Neuronal stem cell (in vitro differentiated cells): ENCODE measurements around the gene CYP26C1.
A peak's percentile ranks its signal among the peaks of the same experiment; 100 is the strongest.

ENCODE experiments used
- DNase-seq: peaks from one replicate; pipeline ENCODE4 v3.0.0-alpha.2; 2013; ENCODE audit warnings: low spot score
- H2AFZ ChIP-seq: one replicate; pipeline ENCODE4 v1.6.1; 2013; ENCODE audit warnings: mild to moderate bottlenecking, low read length, inconsistent platforms
- H2AK5ac ChIP-seq: 2 replicates; pipeline ENCODE4 v1.6.1; 2013; ENCODE audit warnings: low read depth, mild to moderate bottlenecking, inconsistent platforms, low read length, moderate library complexity, mixed read lengths
- H2BK120ac ChIP-seq: 2 replicates; pipeline ENCODE4 v1.6.1; 2013; ENCODE audit warnings: low read depth, mild to moderate bottlenecking, inconsistent platforms, low read length, moderate library complexity, mixed read lengths
- H2BK12ac ChIP-seq: one replicate; pipeline ENCODE4 v1.6.1; 2013; ENCODE audit warnings: low read length, inconsistent platforms
- H2BK15ac ChIP-seq: 2 replicates; pipeline ENCODE4 v1.6.1; 2013; ENCODE audit warnings: mild to moderate bottlenecking, low read length, inconsistent platforms, mixed read lengths
- H2BK5ac ChIP-seq: one replicate; pipeline ENCODE4 v1.6.1; 2013; ENCODE audit warnings: inconsistent platforms, mild to moderate bottlenecking, low read length, moderate library complexity
- H3K14ac ChIP-seq: one replicate; pipeline ENCODE4 v1.6.1; 2013; ENCODE audit warnings: low read length, inconsistent platforms
- H3K18ac ChIP-seq: 2 replicates; pipeline ENCODE4 v1.6.1; 2013; ENCODE audit warnings: low read length, inconsistent platforms
- H3K23ac ChIP-seq: 2 replicates; pipeline ENCODE4 v1.6.1; 2013; ENCODE audit warnings: low read depth, mild to moderate bottlenecking, mixed read lengths, low read length, inconsistent platforms; ENCODE audit not compliant: poor library complexity
- H3K27ac ChIP-seq: replicated peaks from 3 replicates; pipeline ENCODE4 v1.5.1; 2013; ENCODE audit warnings: low read length, inconsistent platforms
- H3K27me3 ChIP-seq, 3 experiments: 2 replicates each; pipeline ENCODE4 v1.6.1; 2013; ENCODE audit warnings: low read length in 3 of 3, mild to moderate bottlenecking in 2 of 3, inconsistent platforms in 1 of 3, low read depth in 1 of 3, mixed read lengths in 1 of 3, moderate library complexity in 1 of 3; ENCODE audit not compliant: control insufficient read depth in 3 of 3, insufficient read depth in 3 of 3
- H3K36me3 ChIP-seq, 2 donors: replicated peaks in 1 of 2; 2 replicates each; pipeline ENCODE4 v1.6.1; 2013; ENCODE audit warnings: low read length in 2 of 2; ENCODE audit not compliant: control insufficient read depth in 2 of 2, insufficient read depth in 2 of 2
- H3K4ac ChIP-seq: 2 replicates; pipeline ENCODE4 v1.6.1; 2013; ENCODE audit warnings: inconsistent platforms, mild to moderate bottlenecking, low read length, moderate library complexity
- H3K4me1 ChIP-seq, 2 donors: 1 replicate in 1 of 2; 2 replicates in 1 of 2; pipeline ENCODE4 v1.6.1; 2013; ENCODE audit warnings: low read length in 2 of 2, low read depth in 1 of 2; ENCODE audit not compliant: control insufficient read depth in 2 of 2, insufficient read depth in 1 of 2
- H3K4me2 ChIP-seq: one replicate; pipeline ENCODE4 v1.6.1; 2013; ENCODE audit warnings: mild to moderate bottlenecking, low read length, inconsistent platforms; ENCODE audit not compliant: insufficient read depth, poor library complexity, severe bottlenecking
- H3K4me3 ChIP-seq, 2 donors: 2 replicates each; pipeline ENCODE4 v1.5.1; 2013; ENCODE audit warnings: low read length in 2 of 2, mild to moderate bottlenecking in 2 of 2, inconsistent platforms in 1 of 2, moderate library complexity in 1 of 2
- H3K79me1 ChIP-seq: one replicate; pipeline ENCODE4 v1.6.1; 2013; ENCODE audit warnings: low read depth, mild to moderate bottlenecking, inconsistent platforms, low read length, moderate library complexity
- H3K9ac ChIP-seq: one replicate; pipeline ENCODE4 v1.6.1; 2013; ENCODE audit warnings: mild to moderate bottlenecking, low read depth, low read length, inconsistent platforms; ENCODE audit not compliant: poor library complexity
- H3K9me3 ChIP-seq, 2 donors: replicated peaks in 1 of 2; 2 replicates each; pipeline versions ENCODE3 to v1.6.1; 2013; ENCODE audit warnings: low read length in 2 of 2, mild to moderate bottlenecking in 2 of 2, inconsistent platforms in 1 of 2, low read depth in 1 of 2, mixed read lengths in 1 of 2, moderate library complexity in 1 of 2; ENCODE audit not compliant: control insufficient read depth in 2 of 2, insufficient read depth in 1 of 2
- H4K8ac ChIP-seq: one replicate; pipeline ENCODE4 v1.6.1; 2013; ENCODE audit warnings: low read depth, mild to moderate bottlenecking, inconsistent platforms, low read length, moderate library complexity
- H4K91ac ChIP-seq: one replicate; pipeline ENCODE4 v1.6.1; 2013; ENCODE audit warnings: low read length, low read depth, mild to moderate bottlenecking, inconsistent platforms; ENCODE audit not compliant: poor library complexity
- WGBS, 2 donors: extraction: QIAGEN DNeasy Blood & Tissue Kit; methylation state at CpG; one replicate each; pipeline ENCODE4 v1.1.7; 2013; ENCODE audit warnings: missing lambda C conversion rate in 2 of 2, mixed read lengths in 1 of 2; ENCODE audit not compliant: insufficient read length in 2 of 2, insufficient replicate concordance in 1 of 2; ENCODE audit errors: extremely low coverage in 2 of 2; 5-methylcytosine and 5-hydroxymethylcytosine counted together

Gene CYP26C1

GRCh38 chr10:93070378-93071176 lies 10.0 kb downstream of the CYP26C1 start:
- Histone ChIP-seq H4K8ac (no peak overlapping the region), H2BK12ac (no peak overlapping the region), H3K9ac (no peak overlapping the region), H3K9me3 (peaks cover 0 to 4% of the 10 kb centered on the region in 2 donors), H3K18ac (no peak overlapping the region), H2BK5ac (no peak overlapping the region), H2BK120ac (no peak overlapping the region), H3K27me3 (peaks cover 75 to 99% (median 83%) of the 10 kb centered on the region in 3 experiments), H3K36me3 (no peaks in the 10 kb centered on the region), H3K23ac (no peak overlapping the region), H3K4me1 (peaks cover 20 to 31% of the 10 kb centered on the region in 2 donors), H3K4me3 (peak overlapping the region in 1 of 2 donors; percentile 14), H3K27ac (no peak overlapping the region), H3K14ac (no peak overlapping the region), H2BK15ac (no peak overlapping the region), H2AK5ac (no peak overlapping the region), H3K79me1 (no peaks in the 10 kb centered on the region), H3K4ac (no peak overlapping the region), H2AFZ (no peak overlapping the region), H3K4me2 (no peak overlapping the region), H4K91ac (no peak overlapping the region)
- WGBS, 2 donors = no CpG with 5 or more reads among the region's 5 CpGs
- DNase-seq = no peak

GRCh38 chr10:93071177-93071472 lies 10.5 kb downstream of the CYP26C1 start:
- Histone ChIP-seq H3K36me3 (no peaks in the 10 kb centered on the region), H4K91ac (no peak overlapping the region), H2BK12ac (no peak overlapping the region), H3K14ac (no peak overlapping the region), H4K8ac (no peak overlapping the region), H3K23ac (no peak overlapping the region), H2AFZ (no peak overlapping the region), H3K4me1 (peaks cover 19 to 32% of the 10 kb centered on the region in 2 donors), H2AK5ac (no peak overlapping the region), H3K9ac (no peak overlapping the region), H2BK15ac (no peak overlapping the region), H3K27me3 (peaks cover 80 to 99% (median 82%) of the 10 kb centered on the region in 3 experiments), H3K9me3 (peaks cover 0 to 4% of the 10 kb centered on the region in 2 donors), H3K18ac (no peak overlapping the region), H3K4ac (no peak overlapping the region), H3K27ac (no peak overlapping the region), H3K4me3 (no peak overlapping the region), H2BK5ac (no peak overlapping the region), H2BK120ac (no peak overlapping the region), H3K4me2 (no peak overlapping the region), H3K79me1 (no peaks in the 10 kb centered on the region)
- WGBS, 2 donors = no CpG with 5 or more reads among the region's 7 CpGs
- DNase-seq = no peak

- H2BK15ac ChIP-seq = no peak overlapping the region
- H3K4me1 ChIP-seq = peaks cover 19 to 32% of the 10 kb centered on the region in 2 donors
- no peak overlapping the region for H2AK5ac ChIP-seq
- peak overlapping the region; percentile 82 for H3K23ac ChIP-seq
- H3K9me3 ChIP-seq = peaks cover 0 to 4% of the 10 kb centered on the region in 2 donors
- H3K4ac ChIP-seq = no peak overlapping the region
- H4K8ac ChIP-seq = no peak overlapping the region
- no peak overlapping the region for H2BK120ac ChIP-seq
- no peak overlapping the region for H3K18ac ChIP-seq
- H3K27me3 ChIP-seq = peaks cover 76 to 99% (median 86%) of the 10 kb centered on the region in 3 experiments
- WGBS, 2 donors = no CpG with 5 or more reads among the region's 37 CpGs
- no peak for DNase-seq
- no peak overlapping the region for H2BK5ac ChIP-seq
- no peak overlapping the region for H4K91ac ChIP-seq
- H3K36me3 ChIP-seq = no peaks in the 10 kb centered on the region
- H2BK12ac ChIP-seq = no peak overlapping the region
- no peaks in the 10 kb centered on the region for H3K79me1 ChIP-seq
- no peak overlapping the region for H3K14ac ChIP-seq
- H2AFZ ChIP-seq = peak overlapping the region; percentile 85
- peak overlapping the region; percentile 46 for H3K4me2 ChIP-seq
- no peak overlapping the region for H3K9ac ChIP-seq
- no peak overlapping the region for H3K27ac ChIP-seq
- H3K4me3 ChIP-seq = peak overlapping the region in 1 of 2 donors; percentile 33
Measured at GRCh38 chr10:93071674-93072224, 11.2 kb downstream of the CYP26C1 start.

GRCh38 chr10:93072225-93072712 lies 11.7 kb downstream of the CYP26C1 start:
- H3K4me1 ChIP-seq = peaks cover 19 to 32% of the 10 kb centered on the region in 2 donors
- H3K27me3 ChIP-seq = peaks cover 71 to 97% (median 92%) of the 10 kb centered on the region in 3 experiments
- H3K4ac ChIP-seq = no peak overlapping the region
- DNase-seq = no peak
- no CpG with 5 or more reads among the region's 27 CpGs for WGBS, 2 donors
- H2BK15ac ChIP-seq = no peak overlapping the region
- H2AK5ac ChIP-seq = no peak overlapping the region
- H3K36me3 ChIP-seq = no peaks in the 10 kb centered on the region
- H3K14ac ChIP-seq = no peak overlapping the region
- no peak overlapping the region for H3K27ac ChIP-seq
- H2BK12ac ChIP-seq = no peak overlapping the region
- no peak overlapping the region for H3K9ac ChIP-seq
- no peak overlapping the region for H2BK120ac ChIP-seq
- no peaks in the 10 kb centered on the region for H3K79me1 ChIP-seq
- H2AFZ ChIP-seq = peak overlapping the region; percentile 85
- peak overlapping the region in 1 of 2 donors; percentile 33 for H3K4me3 ChIP-seq
- no peak overlapping the region for H3K18ac ChIP-seq
- peak overlapping the region; percentile 82 for H3K23ac ChIP-seq
- H4K91ac ChIP-seq = no peak overlapping the region
- H3K4me2 ChIP-seq = peak overlapping the region; percentile 46
- peaks cover 0 to 4% of the 10 kb centered on the region in 2 donors for H3K9me3 ChIP-seq
- H2BK5ac ChIP-seq = no peak overlapping the region
- H4K8ac ChIP-seq = no peak overlapping the region
